Skin epidermis (tissue), 12 donors: ENCODE results near the gene PPP2R1B.

Source experiments
- H3K27ac ChIP-seq, 21 experiments: fragments of 200-600 bp; sonication (generic) in 11 of 21; one replicate each; pipeline ENCODE4 v1.5.0; 2020; ENCODE audit warnings: mild to moderate bottlenecking in 3 of 21, inconsistent platforms in 2 of 21, moderate library complexity in 2 of 21
- H3K4me3 ChIP-seq, 7 experiments: fragments of 200-600 bp; sonication (generic) in 2 of 7; one replicate each; pipeline ENCODE4 v1.5.0; 2020; ENCODE audit warnings: inconsistent platforms in 2 of 7, mild to moderate bottlenecking in 2 of 7, moderate library complexity in 1 of 7

Gene PPP2R1B

GRCh38 chr11:111765984-111766833, at the start of gene PPP2R1B:
Gene PPP2R1B, minus strand, starts transcription at chr11:111766389. Its CDS starts 28 bp downstream, at chr11:111766361.
- peak within 1 kb of the TSS; percentile 61 to 94 (median 84) for H3K27ac ChIP-seq
- H3K4me3 ChIP-seq = peak within 1 kb of the TSS; percentile 76 to 100 (median 91)

GRCh38 chr11:111815489-111815888, 49.3 kb upstream of the PPP2R1B start:
- no peak overlapping the region for H3K27ac ChIP-seq

GRCh38 chr11:111814557-111815320, 48.5 kb upstream of the PPP2R1B start:
- Histone ChIP-seq H3K4me3 (no peak overlapping the region), H3K27ac (no peak overlapping the region)

More at GRCh38 chr11:111815489-111815888, 49.3 kb upstream of the PPP2R1B start:
- H3K4me3 ChIP-seq = no peak overlapping the region

GRCh38 chr11:111814106-111814505, 47.9 kb upstream of the PPP2R1B start:
- H3K4me3 ChIP-seq = no peak overlapping the region
- H3K27ac ChIP-seq = no peak overlapping the region

GRCh38 chr11:111812211-111812610, 46.0 kb upstream of the PPP2R1B start:
- Histone ChIP-seq H3K4me3 (no peak overlapping the region), H3K27ac (no peak overlapping the region)

- Histone ChIP-seq H3K4me3 (no peak overlapping the region), H3K27ac (no peak overlapping the region)
Measured at GRCh38 chr11:111811445-111811844, 45.3 kb upstream of the PPP2R1B start.

GRCh38 chr11:111808834-111809233, 42.6 kb upstream of the PPP2R1B start:
- Histone ChIP-seq H3K27ac (no peak overlapping the region), H3K4me3 (no peak overlapping the region)

- Histone ChIP-seq H3K27ac (no peak overlapping the region), H3K4me3 (no peak overlapping the region)
Measured at GRCh38 chr11:111808063-111808588, 41.9 kb upstream of the PPP2R1B start.

- Histone ChIP-seq H3K27ac (no peak overlapping the region), H3K4me3 (no peak overlapping the region)
Measured at GRCh38 chr11:111807076-111807475, 40.9 kb upstream of the PPP2R1B start.

GRCh38 chr11:111801135-111801534, 34.9 kb upstream of the PPP2R1B start:
- Histone ChIP-seq H3K27ac (peak overlapping the region in 4 of 21 experiments; percentile 14 to 37 (median 24)), H3K4me3 (no peak overlapping the region)

GRCh38 chr11:111798279-111798678, 32.1 kb upstream of the PPP2R1B start:
- peak overlapping the region in 1 of 21 experiments; percentile 22 for H3K27ac ChIP-seq
- H3K4me3 ChIP-seq = no peak overlapping the region

GRCh38 chr11:111797145-111797581, 31.0 kb upstream of the PPP2R1B start:
- H3K4me3 ChIP-seq = no peak overlapping the region
- H3K27ac ChIP-seq = peak overlapping the region in 8 of 21 experiments; percentile 2 to 66 (median 28)

- no peak overlapping the region for H3K4me3 ChIP-seq
- peak overlapping the region in 12 of 21 experiments; percentile 0 to 66 (median 17) for H3K27ac ChIP-seq
Measured at GRCh38 chr11:111796696-111797095, 30.5 kb upstream of the PPP2R1B start.

GRCh38 chr11:111795334-111795985, 29.3 kb upstream of the PPP2R1B start:
- peak overlapping the region in 5 of 21 experiments; percentile 16 to 66 (median 35) for H3K27ac ChIP-seq
- H3K4me3 ChIP-seq = no peak overlapping the region

GRCh38 chr11:111793863-111794262, 27.7 kb upstream of the PPP2R1B start:
- peak overlapping the region in 10 of 21 experiments; percentile 8 to 77 (median 28) for H3K27ac ChIP-seq
- no peak overlapping the region for H3K4me3 ChIP-seq

GRCh38 chr11:111792955-111793500, 26.8 kb upstream of the PPP2R1B start:
- peak overlapping the region in 6 of 21 experiments; percentile 1 to 76 (median 52) for H3K27ac ChIP-seq

GRCh38 chr11:111792314-111792713, 26.1 kb upstream of the PPP2R1B start:
- H3K4me3 ChIP-seq = no peak overlapping the region
- no peak overlapping the region for H3K27ac ChIP-seq

More at GRCh38 chr11:111792955-111793500, 26.8 kb upstream of the PPP2R1B start:
- no peak overlapping the region for H3K4me3 ChIP-seq

GRCh38 chr11:111788464-111788863, 22.3 kb upstream of the PPP2R1B start:
- H3K27ac ChIP-seq = no peak overlapping the region
- H3K4me3 ChIP-seq = no peak overlapping the region

GRCh38 chr11:111788051-111788450, 21.9 kb upstream of the PPP2R1B start:
- Histone ChIP-seq H3K27ac (no peak overlapping the region), H3K4me3 (no peak overlapping the region)
